ENCODE results near the gene PLEKHA5. TPM values are rescaled to one million over a fixed set of nuclear protein-coding genes. Genes with fewer than 3 reads are reported as not detected.

The PLEKHA5 gene
- total and polyA plus RNA-seq, 7 donors = 7.0 to 32.6 (median 14.7) TPM

DNA sequence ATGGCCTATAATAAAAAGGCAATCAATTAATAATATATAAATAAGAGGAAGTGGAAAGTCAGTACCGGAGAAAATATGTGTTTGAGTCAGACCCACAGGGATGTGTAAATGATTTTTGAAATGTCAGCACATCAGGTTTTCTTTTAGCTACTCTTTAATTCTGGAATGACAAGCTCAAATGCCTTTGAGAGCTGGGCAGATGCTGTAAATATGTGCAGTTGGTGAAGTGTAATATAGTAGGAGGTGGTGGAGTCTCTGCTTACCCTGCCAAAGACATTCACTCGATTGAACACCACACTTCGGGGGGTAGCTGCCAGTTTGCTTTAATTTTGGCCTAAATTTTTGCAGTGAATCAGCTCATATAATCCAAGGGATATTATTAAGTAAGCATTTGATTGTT, 93.0 kb downstream of the PLEKHA5 start:
- H3K4me1 ChIP-seq = peaks cover 0 to 10% (median 6%) of the 10 kb centered on the region in 4 donors
- WGBS, 2 donors = 78 to 90% methylated on average over 3 of the region's 3 CpGs
- H3K9me3 ChIP-seq = no peaks in the 10 kb centered on the region
- peak overlapping the region in 1 of 4 donors; percentile 27 for H3K27ac ChIP-seq
- H3K27me3 ChIP-seq = no peaks in the 10 kb centered on the region
- H3K36me3 ChIP-seq = no peaks in the 10 kb centered on the region
- TF ChIP-seq EP300 (IDR thresholded peaks at IDR 0.05) (no peak), POLR2A (IDR thresholded peaks at IDR 0.05) (no peak), POLR2AphosphoS5 (IDR thresholded peaks at IDR 0.05) (no peak)
- TF ChIP-seq, protein P1, sequence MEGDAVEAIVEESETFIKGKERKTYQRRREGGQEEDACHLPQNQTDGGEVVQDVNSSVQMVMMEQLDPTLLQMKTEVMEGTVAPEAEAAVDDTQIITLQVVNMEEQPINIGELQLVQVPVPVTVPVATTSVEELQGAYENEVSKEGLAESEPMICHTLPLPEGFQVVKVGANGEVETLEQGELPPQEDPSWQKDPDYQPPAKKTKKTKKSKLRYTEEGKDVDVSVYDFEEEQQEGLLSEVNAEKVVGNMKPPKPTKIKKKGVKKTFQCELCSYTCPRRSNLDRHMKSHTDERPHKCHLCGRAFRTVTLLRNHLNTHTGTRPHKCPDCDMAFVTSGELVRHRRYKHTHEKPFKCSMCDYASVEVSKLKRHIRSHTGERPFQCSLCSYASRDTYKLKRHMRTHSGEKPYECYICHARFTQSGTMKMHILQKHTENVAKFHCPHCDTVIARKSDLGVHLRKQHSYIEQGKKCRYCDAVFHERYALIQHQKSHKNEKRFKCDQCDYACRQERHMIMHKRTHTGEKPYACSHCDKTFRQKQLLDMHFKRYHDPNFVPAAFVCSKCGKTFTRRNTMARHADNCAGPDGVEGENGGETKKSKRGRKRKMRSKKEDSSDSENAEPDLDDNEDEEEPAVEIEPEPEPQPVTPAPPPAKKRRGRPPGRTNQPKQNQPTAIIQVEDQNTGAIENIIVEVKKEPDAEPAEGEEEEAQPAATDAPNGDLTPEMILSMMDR (IDR thresholded peaks at IDR 0.05) = no peak
- no peak overlapping the region for H3K4me3 ChIP-seq
- intact Hi-C loops (cut with DNase I) = no loop called here
- no peak for DNase-seq

- no peak for DNase-seq
- Histone ChIP-seq H3K36me3 (no peaks in the 10 kb centered on the region), H3K27ac (peak overlapping the region in 1 of 4 donors; percentile 27), H3K4me1 (peaks cover 0 to 10% (median 5%) of the 10 kb centered on the region in 4 donors), H3K9me3 (no peaks in the 10 kb centered on the region), H3K4me3 (no peak overlapping the region), H3K27me3 (no peaks in the 10 kb centered on the region)
- TF ChIP-seq EP300 (IDR thresholded peaks at IDR 0.05) = no peak
- TF ChIP-seq, protein P1 (IDR thresholded peaks at IDR 0.05) = no peak
- TF ChIP-seq POLR2A (IDR thresholded peaks at IDR 0.05) = no peak
- TF ChIP-seq POLR2AphosphoS5 (IDR thresholded peaks at IDR 0.05) = no peak
- 52 to 68% methylated on average over 3 of the region's 3 CpGs for WGBS, 2 donors
- intact Hi-C loops (cut with DNase I) = no loop called here
These were observed 93.5 kb downstream of the PLEKHA5 start for GRCh38 chr12:19223018-19223417.

- Histone ChIP-seq H3K36me3 (no peaks in the 10 kb centered on the region), H3K4me1 (peaks cover 0 to 10% (median 5%) of the 10 kb centered on the region in 4 donors), H3K9me3 (no peaks in the 10 kb centered on the region), H3K27ac (peak overlapping the region in 1 of 4 donors; percentile 27), H3K4me3 (no peak overlapping the region), H3K27me3 (no peaks in the 10 kb centered on the region)
- 81 to 90% methylated on average over 1 of the region's 1 CpG for WGBS, 2 donors
- intact Hi-C loops (cut with DNase I) = no loop called here
- no peak for DNase-seq
- TF ChIP-seq EP300 (IDR thresholded peaks at IDR 0.05) (no peak), POLR2AphosphoS5 (IDR thresholded peaks at IDR 0.05) (no peak), POLR2A (IDR thresholded peaks at IDR 0.05) (no peak)
- TF ChIP-seq, protein P1 (IDR thresholded peaks at IDR 0.05) = no peak
These were observed 94.2 kb downstream of the PLEKHA5 start for GRCh38 chr12:19223695-19224094.

DNA sequence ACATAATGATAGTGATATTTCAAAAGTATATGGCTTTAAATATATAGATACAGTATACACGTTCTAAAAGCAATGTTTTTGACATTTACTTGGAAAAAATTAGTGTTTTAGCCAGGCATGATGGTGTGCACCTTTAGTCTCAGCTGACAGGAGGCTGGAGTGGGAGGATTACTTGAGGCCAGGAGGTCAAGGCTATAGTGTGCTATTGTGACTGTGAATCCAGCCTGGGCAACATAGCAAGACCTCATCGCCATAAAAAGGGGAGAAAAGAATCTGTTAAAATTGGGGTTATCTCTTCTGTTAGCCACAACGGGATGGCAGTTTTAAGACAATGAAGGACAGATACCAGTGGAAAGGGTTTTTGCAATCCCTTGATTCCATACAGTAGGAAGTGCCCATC, 95.2 kb downstream of the PLEKHA5 start:
- intact Hi-C loops (cut with DNase I) = no loop called here
- WGBS, 2 donors = 91 to 94% methylated on average over 3 of the region's 3 CpGs
- Histone ChIP-seq H3K4me3 (no peak overlapping the region), H3K27ac (no peak overlapping the region), H3K9me3 (no peaks in the 10 kb centered on the region), H3K36me3 (no peaks in the 10 kb centered on the region), H3K4me1 (peaks cover 0 to 10% (median 5%) of the 10 kb centered on the region in 4 donors), H3K27me3 (no peaks in the 10 kb centered on the region)
- no peak for TF ChIP-seq POLR2AphosphoS5 (IDR thresholded peaks at IDR 0.05)
- TF ChIP-seq, protein P1 (IDR thresholded peaks at IDR 0.05) = no peak
- no peak for TF ChIP-seq POLR2A (IDR thresholded peaks at IDR 0.05)
- TF ChIP-seq EP300 (IDR thresholded peaks at IDR 0.05) = no peak
- DNase-seq = no peak

Data from sigmoid colon (tissue), 7 donors.